Measurements from ENCODE around the gene SLC16A6. TPM values are rescaled to one million over a fixed set of nuclear protein-coding genes. Genes with fewer than 3 reads are reported as not detected.

The SLC16A6 gene
- polyA plus RNA-seq, 1 of the 3 experiments (the other 2 are of a cell fraction): not detected

DNA sequence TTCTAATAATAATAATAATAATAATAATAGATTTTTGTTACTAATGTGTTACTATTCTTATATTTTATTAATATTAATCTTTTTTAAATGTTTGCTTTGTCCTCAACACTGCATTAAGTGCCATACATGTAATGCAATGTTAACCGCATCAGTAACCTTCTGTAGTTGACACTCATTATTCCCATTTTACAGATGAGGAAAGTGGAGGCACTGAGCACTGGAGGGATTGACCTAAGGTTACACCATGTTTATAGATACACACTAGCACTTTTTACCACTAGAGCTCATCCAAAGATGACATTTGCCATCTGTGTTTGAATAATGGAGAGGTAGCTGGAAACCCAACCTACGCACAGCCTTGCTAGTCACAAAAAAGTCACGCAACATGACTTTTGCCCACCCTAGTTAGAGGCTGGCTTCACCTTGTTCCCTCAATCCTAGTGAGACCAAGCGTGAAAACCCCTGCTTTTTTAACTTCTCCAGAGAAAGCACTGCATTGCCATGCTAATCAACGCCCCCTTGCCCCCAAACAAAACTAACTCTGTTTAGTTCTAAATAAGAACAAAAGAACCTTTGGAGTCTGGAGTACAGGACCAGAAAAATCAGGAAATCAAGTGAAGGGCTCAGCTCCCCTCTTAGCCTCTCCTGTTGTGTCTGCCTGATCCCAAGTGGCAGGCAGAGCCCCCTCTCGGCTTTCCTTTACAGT, 2.7 kb upstream of the SLC16A6 start:
- Histone ChIP-seq H3K27ac (ENCODE audit: low read depth in 2 of 2, low read length in 1 of 2) (no peak overlapping the region), H3K9me3 (no peaks in the 10 kb centered on the region), H3K4me1 (ENCODE audit: control insufficient read depth in 1 of 2, insufficient read depth in 2 of 2, low read depth in 1 of 2, low read length in 1 of 2) (peaks cover 0 to 13% of the 10 kb centered on the region in 2 experiments; a peak in 2 of 4 replicates), H3K79me2 (ENCODE audit: insufficient read depth) (no peaks in the 10 kb centered on the region), H3K9ac (no peak overlapping the region), H4K20me1 (ENCODE audit: insufficient read depth) (no peaks in the 10 kb centered on the region), H3K36me3 (replicated peaks in 1 of 2; ENCODE audit: control insufficient read depth in 1 of 2, insufficient read depth in 2 of 2, low read length in 1 of 2) (no peaks in the 10 kb centered on the region), H3K4me2 (no peak overlapping the region), H3K27me3 (ENCODE audit: insufficient read depth) (peaks cover 55% of the 10 kb centered on the region), H3K4me3 (ENCODE audit: low read depth in 2 of 2, low read length in 1 of 2) (no peak overlapping the region), H2AFZ (ENCODE audit: low read depth) (no peak overlapping the region), H3F3A (replicated peaks; ENCODE audit: insufficient read depth) (no peaks in the 10 kb centered on the region), H3K9me2 (no peaks in the 10 kb centered on the region)
- TF ChIP-seq RXRA (IDR thresholded peaks at IDR 0.05; ENCODE audit: borderline replicate concordance, low read depth) (no peak), GABPA (IDR thresholded peaks at IDR 0.05; ENCODE audit: low read depth) (no peak), MXI1 (IDR thresholded peaks at IDR 0.05; ENCODE audit: low read depth, low read length) (no peak), NFIC (IDR thresholded peaks at IDR 0.05; ENCODE audit: borderline replicate concordance) (no peak), TAF1 (IDR thresholded peaks at IDR 0.05; ENCODE audit: borderline replicate concordance, low read depth, low read length) (no peak), PBX3 (IDR thresholded peaks at IDR 0.05) (no peak), GATA2 (CRISPR knock-in tag; IDR thresholded peaks at IDR 0.05) (no peak), CTCF (IDR thresholded peaks at IDR 0.05) (no peak), RCOR1 (IDR thresholded peaks at IDR 0.05; ENCODE audit: low read length) (no peak), IRF3 (IDR thresholded peaks at IDR 0.05; ENCODE audit: low read depth, low read length) (no peak), RFX5 (IDR thresholded peaks at IDR 0.05; ENCODE audit: low read length) (no peak), YY1 (IDR thresholded peaks at IDR 0.05; ENCODE audit: low read depth) (no peak), CHD2 (IDR thresholded peaks at IDR 0.05; ENCODE audit: low read length, partially characterized antibody) (no peak)
- TF ChIP-seq, protein P1, sequence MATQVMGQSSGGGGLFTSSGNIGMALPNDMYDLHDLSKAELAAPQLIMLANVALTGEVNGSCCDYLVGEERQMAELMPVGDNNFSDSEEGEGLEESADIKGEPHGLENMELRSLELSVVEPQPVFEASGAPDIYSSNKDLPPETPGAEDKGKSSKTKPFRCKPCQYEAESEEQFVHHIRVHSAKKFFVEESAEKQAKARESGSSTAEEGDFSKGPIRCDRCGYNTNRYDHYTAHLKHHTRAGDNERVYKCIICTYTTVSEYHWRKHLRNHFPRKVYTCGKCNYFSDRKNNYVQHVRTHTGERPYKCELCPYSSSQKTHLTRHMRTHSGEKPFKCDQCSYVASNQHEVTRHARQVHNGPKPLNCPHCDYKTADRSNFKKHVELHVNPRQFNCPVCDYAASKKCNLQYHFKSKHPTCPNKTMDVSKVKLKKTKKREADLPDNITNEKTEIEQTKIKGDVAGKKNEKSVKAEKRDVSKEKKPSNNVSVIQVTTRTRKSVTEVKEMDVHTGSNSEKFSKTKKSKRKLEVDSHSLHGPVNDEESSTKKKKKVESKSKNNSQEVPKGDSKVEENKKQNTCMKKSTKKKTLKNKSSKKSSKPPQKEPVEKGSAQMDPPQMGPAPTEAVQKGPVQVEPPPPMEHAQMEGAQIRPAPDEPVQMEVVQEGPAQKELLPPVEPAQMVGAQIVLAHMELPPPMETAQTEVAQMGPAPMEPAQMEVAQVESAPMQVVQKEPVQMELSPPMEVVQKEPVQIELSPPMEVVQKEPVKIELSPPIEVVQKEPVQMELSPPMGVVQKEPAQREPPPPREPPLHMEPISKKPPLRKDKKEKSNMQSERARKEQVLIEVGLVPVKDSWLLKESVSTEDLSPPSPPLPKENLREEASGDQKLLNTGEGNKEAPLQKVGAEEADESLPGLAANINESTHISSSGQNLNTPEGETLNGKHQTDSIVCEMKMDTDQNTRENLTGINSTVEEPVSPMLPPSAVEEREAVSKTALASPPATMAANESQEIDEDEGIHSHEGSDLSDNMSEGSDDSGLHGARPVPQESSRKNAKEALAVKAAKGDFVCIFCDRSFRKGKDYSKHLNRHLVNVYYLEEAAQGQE (IDR thresholded peaks at IDR 0.05; ENCODE audit: low read depth, low read length): no peak
- ChIA-PET POLR2A (no interaction called here), CTCF (interaction anchor here (4.1 kb wide), 1 partner anchor 143 kb away, joined by 15 read pairs; no protein-coding TSS in a partner anchor)
- WGBS (ENCODE audit: low lambda C conversion rate): 69% methylated on average over 6 of the region's 6 CpGs
- DNase-seq: no peak
